ENCODE data around the gene NEDD9.

DNA sequence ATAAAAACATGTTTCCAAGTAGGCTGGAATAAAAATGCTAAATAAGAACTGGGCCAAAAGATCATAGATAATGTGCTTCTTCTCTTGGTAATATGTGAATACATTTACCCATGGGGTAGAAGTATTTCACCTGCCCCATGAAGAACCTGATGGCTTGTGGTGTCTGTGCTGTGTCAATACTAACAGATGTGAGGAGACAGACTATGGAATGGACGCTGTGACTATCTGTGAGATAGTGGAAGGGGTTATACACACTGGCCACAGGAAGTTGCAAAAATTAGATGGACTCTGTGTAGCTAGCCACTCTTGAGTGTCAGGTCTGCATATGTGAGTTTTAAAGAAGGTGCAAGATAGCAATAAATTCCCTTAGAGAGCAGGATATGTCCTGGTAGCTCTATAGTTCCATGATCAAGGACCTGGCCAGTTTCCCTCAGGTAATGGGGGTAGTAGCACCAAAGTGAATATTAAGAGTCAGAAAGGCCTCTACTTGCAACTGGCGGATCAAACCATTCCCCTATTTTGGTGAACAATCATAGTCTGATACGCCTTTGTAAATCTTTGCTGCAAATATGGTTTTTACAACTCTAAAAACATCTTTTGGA, 48.6 kb downstream of the NEDD9 start:
- TF ChIP-seq POLR2A (IDR thresholded peaks at IDR 0.05; ENCODE audit: borderline replicate concordance, extremely low read depth, insufficient read depth, insufficient read length) (no peak), CTCF (IDR thresholded peaks at IDR 0.05 in 2 of 3, conservative IDR thresholded peaks at IDR 0.05 in 1 of 3; ENCODE audit: borderline replicate concordance in 1 of 3, insufficient read depth in 1 of 3, low read depth in 2 of 3, low read length in 2 of 3) (no peak), POLR2AphosphoS5 (IDR thresholded peaks at IDR 0.05; ENCODE audit: low read depth, low read length) (no peak), FOSL1 (IDR thresholded peaks at IDR 0.05; ENCODE audit: low read depth) (no peak), EZH2 (IDR thresholded peaks at IDR 0.05) (no peak), CBX3 (IDR thresholded peaks at IDR 0.05; ENCODE audit: low read depth) (no peak), TCF7L2 (IDR thresholded peaks at IDR 0.05; ENCODE audit: borderline replicate concordance, extremely low read depth, insufficient read depth, insufficient read length) (no peak)
- TF ChIP-seq, protein P1, sequence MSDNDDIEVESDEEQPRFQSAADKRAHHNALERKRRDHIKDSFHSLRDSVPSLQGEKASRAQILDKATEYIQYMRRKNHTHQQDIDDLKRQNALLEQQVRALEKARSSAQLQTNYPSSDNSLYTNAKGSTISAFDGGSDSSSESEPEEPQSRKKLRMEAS (IDR thresholded peaks at IDR 0.05), result no peak
- TF ChIP-seq, protein P2, sequence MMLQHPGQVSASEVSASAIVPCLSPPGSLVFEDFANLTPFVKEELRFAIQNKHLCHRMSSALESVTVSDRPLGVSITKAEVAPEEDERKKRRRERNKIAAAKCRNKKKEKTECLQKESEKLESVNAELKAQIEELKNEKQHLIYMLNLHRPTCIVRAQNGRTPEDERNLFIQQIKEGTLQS (IDR thresholded peaks at IDR 0.05), result no peak
- TF ChIP-seq, protein P3, sequence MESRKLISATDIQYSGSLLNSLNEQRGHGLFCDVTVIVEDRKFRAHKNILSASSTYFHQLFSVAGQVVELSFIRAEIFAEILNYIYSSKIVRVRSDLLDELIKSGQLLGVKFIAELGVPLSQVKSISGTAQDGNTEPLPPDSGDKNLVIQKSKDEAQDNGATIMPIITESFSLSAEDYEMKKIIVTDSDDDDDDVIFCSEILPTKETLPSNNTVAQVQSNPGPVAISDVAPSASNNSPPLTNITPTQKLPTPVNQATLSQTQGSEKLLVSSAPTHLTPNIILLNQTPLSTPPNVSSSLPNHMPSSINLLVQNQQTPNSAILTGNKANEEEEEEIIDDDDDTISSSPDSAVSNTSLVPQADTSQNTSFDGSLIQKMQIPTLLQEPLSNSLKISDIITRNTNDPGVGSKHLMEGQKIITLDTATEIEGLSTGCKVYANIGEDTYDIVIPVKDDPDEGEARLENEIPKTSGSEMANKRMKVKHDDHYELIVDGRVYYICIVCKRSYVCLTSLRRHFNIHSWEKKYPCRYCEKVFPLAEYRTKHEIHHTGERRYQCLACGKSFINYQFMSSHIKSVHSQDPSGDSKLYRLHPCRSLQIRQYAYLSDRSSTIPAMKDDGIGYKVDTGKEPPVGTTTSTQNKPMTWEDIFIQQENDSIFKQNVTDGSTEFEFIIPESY (IDR thresholded peaks at IDR 0.05; ENCODE audit: extremely low read depth, insufficient replicate concordance, low read length), result no peak

Measured in HCT116 (cell line).